HCT116 (cell line): Measurements from ENCODE around the gene PSAP. TPM values are rescaled to one million over a fixed set of nuclear protein-coding genes. Genes with fewer than 3 reads are reported as not detected.

Experiments
- ATAC-seq: fragments of 200-7000 bp; cut with Tn5 transposase; 2 replicates; pipeline ENCODE4 v1.9.1; 2020; ENCODE audit warnings: mild to moderate bottlenecking, moderate library complexity
- BruUV-seq: library from RNA; stranded (reverse); fragments of 400-500 nt; replicated peaks from 2 replicates; lab custom pipeline; 2021; lab: Mats Ljungman, UMichigan
- CTCF ChIA-PET: fragments of 300-600 bp; sonication (Branson Sonifier 250); formaldehyde crosslinking; loops from one replicate; lab custom pipeline; 2021; ENCODE audit warnings: antibody characterized with exemption; lab: Charles Lee
- POLR2A ChIA-PET: fragments of 300-600, 350-600 bp; sonication (Branson Sonifier 250); formaldehyde crosslinking; loops from one replicate; lab custom pipeline; 2021; ENCODE audit warnings: antibody characterized with exemption; lab: Charles Lee
- RAD21 ChIA-PET, 2 experiments: fragments of 300-600 bp; sonication (Branson Sonifier 250); formaldehyde crosslinking; loops; one replicate each; lab custom pipeline; 2023; ENCODE audit warnings: low total read pairs in 2 of 2; ENCODE audit not compliant: uncharacterized antibody in 2 of 2, unreplicated experiment in 2 of 2, low non-redundant PET in 1 of 2; lab: Charles Lee
- DNase-seq: peaks from one replicate; pipeline ENCODE4 v3.0.0-alpha.2; 2010; ENCODE audit warnings: low read depth, low spot score
- H2AFZ ChIP-seq: fragments of 200-600 bp; shearing (Covaris generic), sonication (generic); 2 replicates; pipeline ENCODE4 v1.6.1; 2017; ENCODE audit warnings: low read depth, mixed run types, mixed read lengths, antibody characterized with exemption, low read length; ENCODE audit not compliant: poor library complexity, severe bottlenecking
- H3K27ac ChIP-seq: 2 replicates; pipeline ENCODE4 v1.5.1; 2012; ENCODE audit warnings: low read depth, low read length
- H3K27me3 ChIP-seq: fragments of 200-600 bp; sonication (generic); 2 replicates; pipeline ENCODE4 v1.6.1; 2016; ENCODE audit warnings: mixed run types, low read length, mixed read lengths; ENCODE audit not compliant: insufficient read depth
- H3K36me3 ChIP-seq, 2 experiments: fragments of 200-500 bp in 1 of 2; fragments of 200-600 bp in 1 of 2; sonication (Bioruptor generic) in 1 of 2; sonication (generic) in 1 of 2; 2 replicates each; pipeline versions ENCODE4 v1.5.1 to v1.6.1; 2014 to 2016; ENCODE audit warnings: low read length in 2 of 2, inconsistent platforms in 1 of 2, mixed read lengths in 1 of 2, mixed run types in 1 of 2; ENCODE audit not compliant: insufficient read depth in 2 of 2, control insufficient read depth in 1 of 2
- H3K4me1 ChIP-seq, 2 experiments: fragments of 200-600 bp in 1 of 2; sonication (generic) in 1 of 2; 2 replicates each; pipeline versions ENCODE4 v1.5.1 to v1.6.1; 2012 to 2017; ENCODE audit warnings: low read length in 2 of 2, inconsistent platforms in 1 of 2, mild to moderate bottlenecking in 1 of 2, mixed read lengths in 1 of 2, mixed run types in 1 of 2, moderate library complexity in 1 of 2; ENCODE audit not compliant: insufficient read depth in 2 of 2, control insufficient read depth in 1 of 2
- H3K4me2 ChIP-seq: fragments of 200-600 bp; sonication (generic); 2 replicates; pipeline ENCODE4 v1.6.1; 2017; ENCODE audit warnings: mixed run types, low read length, mixed read lengths
- H3K4me3 ChIP-seq, 2 experiments: fragments of 200-600 bp in 1 of 2; sonication (generic) in 1 of 2; replicated peaks in 1 of 2; 2 replicates each; pipeline ENCODE4 v1.5.1; 2011 to 2016; ENCODE audit warnings: low read length in 2 of 2, control low read depth in 1 of 2, low read depth in 1 of 2, mild to moderate bottlenecking in 1 of 2, mixed read lengths in 1 of 2, mixed run types in 1 of 2
- H3K79me2 ChIP-seq: fragments of 200-600 bp; sonication (generic); 2 replicates; pipeline ENCODE4 v1.6.1; 2017; ENCODE audit warnings: mild to moderate bottlenecking, mixed run types, low read length, moderate library complexity, mixed read lengths; ENCODE audit not compliant: insufficient read depth
- H3K9ac ChIP-seq: fragments of 200-600 bp; sonication (generic); 2 replicates; pipeline ENCODE4 v1.6.1; 2016; ENCODE audit warnings: low read length, mixed read lengths
- H3K9me2 ChIP-seq: fragments of 200-600 bp; sonication (generic), shearing (Covaris generic); 2 replicates; pipeline ENCODE4 v1.6.1; 2017; ENCODE audit warnings: mixed run types, mild to moderate bottlenecking, moderate library complexity; ENCODE audit not compliant: insufficient read depth
- H3K9me3 ChIP-seq, 2 experiments: fragments of 200-500 bp in 1 of 2; fragments of 200-600 bp in 1 of 2; sonication (Bioruptor generic) in 1 of 2; sonication (generic) in 1 of 2; 2 replicates each; pipeline ENCODE4 v1.6.1; 2014 to 2017; ENCODE audit warnings: low read length in 2 of 2, mixed read lengths in 2 of 2, inconsistent platforms in 1 of 2, low read depth in 1 of 2, mild to moderate bottlenecking in 1 of 2, mixed run types in 1 of 2, moderate library complexity in 1 of 2; ENCODE audit not compliant: control insufficient read depth in 1 of 2, insufficient read depth in 1 of 2
- H4K20me1 ChIP-seq: fragments of 200-600 bp; sonication (generic), shearing (Covaris generic); 2 replicates; pipeline ENCODE4 v1.6.1; 2017; ENCODE audit warnings: mixed run types, mild to moderate bottlenecking, moderate library complexity; ENCODE audit not compliant: insufficient read depth
- CBX3 ChIP-seq: IDR thresholded peaks from 2 replicates; pipeline ENCODE4 v1.6.1; 2012; ENCODE audit warnings: low read depth
- CTCF ChIP-seq, 3 experiments: fragments of 200-600 bp in 1 of 3; sonication (generic) in 1 of 3; IDR thresholded peaks in 2 of 3; conservative IDR thresholded peaks in 1 of 3; 2 replicates each; pipeline ENCODE4 v1.5.1; 2012 to 2017; ENCODE audit warnings: low read depth in 2 of 3, low read length in 2 of 3, antibody characterized with exemption in 1 of 3, borderline replicate concordance in 1 of 3, control low read depth in 1 of 3, mild to moderate bottlenecking in 1 of 3, mixed read lengths in 1 of 3, mixed run types in 1 of 3, moderate library complexity in 1 of 3; ENCODE audit not compliant: insufficient read depth in 1 of 3
- ELF1 ChIP-seq: IDR thresholded peaks from 2 replicates; pipeline ENCODE4 v1.6.1; 2012; ENCODE audit warnings: low read depth, borderline replicate concordance
- EZH2 ChIP-seq: fragments of 200-600 bp; sonication (generic); IDR thresholded peaks from 2 replicates; pipeline ENCODE4 v1.6.1; 2017; ENCODE audit warnings: antibody characterized with exemption, mixed run types
- EZH2phosphoT487 ChIP-seq: fragments of 200-600 bp; IDR thresholded peaks from 2 replicates; pipeline ENCODE4 v1.6.1; 2018; ENCODE audit warnings: antibody characterized with exemption, borderline replicate concordance
- FOSL1 ChIP-seq: IDR thresholded peaks from 2 replicates; pipeline ENCODE4 v1.6.1; 2012; ENCODE audit warnings: low read depth
- JUND ChIP-seq: IDR thresholded peaks from 2 replicates; pipeline ENCODE4 v1.6.1; 2012
- POLR2AphosphoS5 ChIP-seq: IDR thresholded peaks from 2 replicates; pipeline ENCODE4 v1.6.1; 2011; ENCODE audit warnings: mild to moderate bottlenecking, low read depth, low read length, moderate library complexity
- SRF ChIP-seq: IDR thresholded peaks from 2 replicates; pipeline ENCODE4 v1.6.1; 2012; ENCODE audit warnings: low read depth
- ZBTB33 ChIP-seq: IDR thresholded peaks from 2 replicates; pipeline ENCODE4 v1.6.1; 2011; ENCODE audit warnings: mild to moderate bottlenecking, low read length, moderate library complexity; ENCODE audit not compliant: insufficient replicate concordance; ENCODE audit errors: extremely low read depth
- ZFX ChIP-seq: fragments of 450-650 bp; IDR thresholded peaks from 2 replicates; pipeline ENCODE4 v1.6.1; 2017
- intact Hi-C: fragments of 100-400 bp; cut with micrococcal nuclease; formaldehyde crosslinking; loops from 2 replicates; pipeline ENCODE4 v1.10.0; 2022
- total RNA-seq: library from RNA; stranded (reverse); gene quantifications from one replicate; pipeline ENCODE4 v1.2.1, GENCODE V29; 2021; ENCODE audit not compliant: unreplicated experiment
- TF ChIP-seq, protein P1 (sequence below): IDR thresholded peaks from 2 replicates; pipeline ENCODE4 v1.6.1; 2012
- TF ChIP-seq, protein P2 (sequence below): IDR thresholded peaks from 2 replicates; pipeline ENCODE4 v1.6.1; 2012; ENCODE audit warnings: low read depth

The PSAP gene
- total RNA-seq, 1 experiment from 2014 or later, result 444 TPM

GRCh38 chr10:71829171-71829570 lies 21.9 kb downstream of the PSAP start:
- Histone ChIP-seq H3K36me3 (peaks cover 47 to 49% of the 10 kb centered on the region in 2 experiments), H3K4me2 (no peak overlapping the region)
- TF ChIP-seq EZH2, result no peak
- TF ChIP-seq, all 23 proteins: peak for 0
- no peak overlapping the region for H3K27ac ChIP-seq
- H3K4me3 ChIP-seq, result no peak overlapping the region
- H3K27me3 ChIP-seq, result no peaks in the 10 kb centered on the region
- H3K9me3 ChIP-seq, result no peaks in the 10 kb centered on the region
- H2AFZ ChIP-seq, result no peak overlapping the region
- H3K9me2 ChIP-seq, result no peaks in the 10 kb centered on the region
- RAD21 ChIA-PET, result no interaction called here
- H3K4me1 ChIP-seq, result peaks cover 0 to 7% of the 10 kb centered on the region in 2 experiments; a peak in 1 of 4 replicates
- BruUV-seq, result no TSS peak
- H3K9ac ChIP-seq, result no peak overlapping the region
- no peak for ATAC-seq
- no peaks in the 10 kb centered on the region for H4K20me1 ChIP-seq
- peaks cover 22% of the 10 kb centered on the region for H3K79me2 ChIP-seq
- no peak for DNase-seq
- POLR2A ChIA-PET, result no interaction called here
- CTCF ChIA-PET, result interaction anchor here (2.1 kb wide), 1 partner anchor 67 kb away, joined by 7 read pairs; no protein-coding TSS in a partner anchor
- intact Hi-C loops, result no loop called here

DNA sequence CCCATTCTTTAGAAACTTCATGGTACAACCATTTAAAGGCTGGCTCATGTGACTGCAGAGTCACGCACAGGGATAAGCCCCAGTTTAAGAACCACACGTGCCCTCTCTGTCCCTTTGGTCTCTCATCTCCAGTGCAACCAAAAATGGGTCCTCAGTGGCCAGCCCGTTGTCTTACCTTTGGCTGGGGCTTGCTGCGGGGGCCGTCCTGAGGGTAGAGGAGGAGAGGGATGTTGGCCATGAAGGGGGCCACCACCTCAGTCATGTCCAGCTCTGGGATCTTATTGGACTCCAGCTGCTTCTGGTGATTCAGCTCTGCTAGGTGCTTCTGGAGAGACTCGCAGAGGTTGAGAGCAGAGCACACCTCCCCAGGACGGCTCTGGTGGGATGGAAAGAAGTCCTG lies 22.3 kb downstream of the PSAP start:
- Histone ChIP-seq H4K20me1 (no peaks in the 10 kb centered on the region), H3K4me2 (no peak overlapping the region), H3K9ac (no peak overlapping the region), H3K79me2 (peaks cover 18% of the 10 kb centered on the region), H3K27ac (no peak overlapping the region), H3K9me2 (no peaks in the 10 kb centered on the region), H3K4me1 (peaks cover 0 to 7% of the 10 kb centered on the region in 2 experiments; a peak in 1 of 4 replicates), H3K4me3 (no peak overlapping the region), H3K27me3 (no peaks in the 10 kb centered on the region), H3K36me3 (peaks cover 49% of the 10 kb centered on the region in 2 experiments), H2AFZ (no peak overlapping the region), H3K9me3 (no peaks in the 10 kb centered on the region)
- intact Hi-C loops, result no loop called here
- ChIA-PET CTCF (interaction anchor here (0.9 kb wide), 1 partner anchor 68 kb away, joined by 4 read pairs; no protein-coding TSS in a partner anchor), POLR2A (no interaction called here), RAD21 (no interaction called here)
- ATAC-seq (no peak), DNase-seq (no peak)
- no TSS peak for BruUV-seq
- no peak for TF ChIP-seq ELF1
- TF ChIP-seq, protein P1, sequence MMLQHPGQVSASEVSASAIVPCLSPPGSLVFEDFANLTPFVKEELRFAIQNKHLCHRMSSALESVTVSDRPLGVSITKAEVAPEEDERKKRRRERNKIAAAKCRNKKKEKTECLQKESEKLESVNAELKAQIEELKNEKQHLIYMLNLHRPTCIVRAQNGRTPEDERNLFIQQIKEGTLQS, result no peak
- TF ChIP-seq, protein P2, sequence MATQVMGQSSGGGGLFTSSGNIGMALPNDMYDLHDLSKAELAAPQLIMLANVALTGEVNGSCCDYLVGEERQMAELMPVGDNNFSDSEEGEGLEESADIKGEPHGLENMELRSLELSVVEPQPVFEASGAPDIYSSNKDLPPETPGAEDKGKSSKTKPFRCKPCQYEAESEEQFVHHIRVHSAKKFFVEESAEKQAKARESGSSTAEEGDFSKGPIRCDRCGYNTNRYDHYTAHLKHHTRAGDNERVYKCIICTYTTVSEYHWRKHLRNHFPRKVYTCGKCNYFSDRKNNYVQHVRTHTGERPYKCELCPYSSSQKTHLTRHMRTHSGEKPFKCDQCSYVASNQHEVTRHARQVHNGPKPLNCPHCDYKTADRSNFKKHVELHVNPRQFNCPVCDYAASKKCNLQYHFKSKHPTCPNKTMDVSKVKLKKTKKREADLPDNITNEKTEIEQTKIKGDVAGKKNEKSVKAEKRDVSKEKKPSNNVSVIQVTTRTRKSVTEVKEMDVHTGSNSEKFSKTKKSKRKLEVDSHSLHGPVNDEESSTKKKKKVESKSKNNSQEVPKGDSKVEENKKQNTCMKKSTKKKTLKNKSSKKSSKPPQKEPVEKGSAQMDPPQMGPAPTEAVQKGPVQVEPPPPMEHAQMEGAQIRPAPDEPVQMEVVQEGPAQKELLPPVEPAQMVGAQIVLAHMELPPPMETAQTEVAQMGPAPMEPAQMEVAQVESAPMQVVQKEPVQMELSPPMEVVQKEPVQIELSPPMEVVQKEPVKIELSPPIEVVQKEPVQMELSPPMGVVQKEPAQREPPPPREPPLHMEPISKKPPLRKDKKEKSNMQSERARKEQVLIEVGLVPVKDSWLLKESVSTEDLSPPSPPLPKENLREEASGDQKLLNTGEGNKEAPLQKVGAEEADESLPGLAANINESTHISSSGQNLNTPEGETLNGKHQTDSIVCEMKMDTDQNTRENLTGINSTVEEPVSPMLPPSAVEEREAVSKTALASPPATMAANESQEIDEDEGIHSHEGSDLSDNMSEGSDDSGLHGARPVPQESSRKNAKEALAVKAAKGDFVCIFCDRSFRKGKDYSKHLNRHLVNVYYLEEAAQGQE, result no peak
- TF ChIP-seq CTCF (IDR thresholded peaks at IDR 0.05 in 2 of 3, conservative IDR thresholded peaks at IDR 0.05 in 1 of 3; ENCODE audit: borderline replicate concordance in 1 of 3, insufficient read depth in 1 of 3, low read depth in 2 of 3, low read length in 2 of 3), result no peak
- TF ChIP-seq SRF, result no peak
- no peak for TF ChIP-seq CBX3
- TF ChIP-seq EZH2phosphoT487, result no peak
- TF ChIP-seq ZBTB33, result no peak
- TF ChIP-seq FOSL1, result no peak
- no peak for TF ChIP-seq ZFX
- TF ChIP-seq POLR2AphosphoS5, result no peak
- no peak for TF ChIP-seq JUND
